Stimulated activated CD8-positive, alpha-beta memory T cell treated with anti-CD3 and anti-CD28 coated beads, Interleukin-4, amount 100 ng/mL, for 1 hour (primary cell): ENCODE data around the gene IGFBP4.

Source experiments
- DNase-seq, 2 donors: peaks; one replicate each; pipeline ENCODE4 v3.0.0-alpha.2; 2020; ENCODE audit warnings: low read depth in 2 of 2, low spot score in 1 of 2

IGFBP4 gene

GRCh38 chr17:40470932-40471828 lies 27.9 kb downstream of the IGFBP4 start:
- no peak for DNase-seq

GRCh38 chr17:40471846-40472732 lies 28.8 kb downstream of the IGFBP4 start:
- no peak for DNase-seq

GRCh38 chr17:40472733-40473452 lies 29.6 kb downstream of the IGFBP4 start:
- DNase-seq, result no peak

GRCh38 chr17:40473573-40474365 lies 30.5 kb downstream of the IGFBP4 start:
- DNase-seq, result no peak

GRCh38 chr17:40474419-40475002 lies 31.3 kb downstream of the IGFBP4 start:
- no peak for DNase-seq

- DNase-seq, result no peak
Measured at GRCh38 chr17:40475234-40475908, 32.1 kb downstream of the IGFBP4 start.

- no peak for DNase-seq
Measured at GRCh38 chr17:40477796-40478195, 34.5 kb downstream of the IGFBP4 start.

GRCh38 chr17:40478486-40478885 lies 35.2 kb downstream of the IGFBP4 start:
- no peak for DNase-seq

- no peak for DNase-seq
Measured at GRCh38 chr17:40479754-40480480, 36.7 kb downstream of the IGFBP4 start.

GRCh38 chr17:40480501-40481003 lies 37.3 kb downstream of the IGFBP4 start:
- peak; percentile 35 to 37 for DNase-seq

GRCh38 chr17:40481106-40481505 lies 37.9 kb downstream of the IGFBP4 start:
- no peak for DNase-seq

GRCh38 chr17:40482722-40483121 lies 39.5 kb downstream of the IGFBP4 start:
- no peak for DNase-seq

- no peak for DNase-seq
Measured at GRCh38 chr17:40483679-40484078, 40.4 kb downstream of the IGFBP4 start.

GRCh38 chr17:40484285-40484972 lies 41.2 kb downstream of the IGFBP4 start:
- DNase-seq, result no peak

- DNase-seq, result no peak
Measured at GRCh38 chr17:40484973-40485530, 41.8 kb downstream of the IGFBP4 start.

- DNase-seq, result no peak
Measured at GRCh38 chr17:40485851-40486521, 42.7 kb downstream of the IGFBP4 start.
